Measurements from ENCODE around the gene HSD17B12. TPM values are rescaled to one million over a fixed set of nuclear protein-coding genes. Genes with fewer than 3 reads are reported as not detected.
A peak's percentile ranks its signal among the peaks of the same experiment; 100 is the strongest.
"Not testable (repeated sequence)": the region's sequence is repeated elsewhere in the genome, so short reads cannot be mapped to it uniquely, and the experiment has no call there.

Gene HSD17B12
- total RNA-seq, 1 experiment from 2014 or later = 106 TPM

- Histone ChIP-seq H3K27me3 (ENCODE audit: control insufficient read depth, insufficient read depth, low read length) (peaks cover 2% of the 10 kb centered on the region; the same call in 1 of the 2 replicates), H3K4me1 (ENCODE audit: control insufficient read depth, insufficient read depth, low read length) (no peaks in the 10 kb centered on the region), H3K27ac (ENCODE audit: low read length) (no peak overlapping the region), H3K36me3 (ENCODE audit: control insufficient read depth, insufficient read depth, low read length) (no peaks in the 10 kb centered on the region; the same call in 1 of the 2 replicates), H3K9me3 (ENCODE audit: control insufficient read depth, insufficient read depth, low read depth, low read length) (no peaks in the 10 kb centered on the region), H3K4me3 (ENCODE audit: low read depth in 2 of 2, low read length in 2 of 2) (no peak overlapping the region)
- ATAC-seq (no peak), DNase-seq (ENCODE audit: low read depth, low spot score) (no peak)
- no TSS peak for BruUV-seq (replicated peaks)
- intact Hi-C loops (cut with micrococcal nuclease; ENCODE audit: unreplicated experiment) (no loop called here), in situ Hi-C loops (cut with HindIII; ENCODE audit: low pct_unique_long_range_greater_than_20kb, low sequenced_read_pairs) (no loop called here)
- TF ChIP-seq TCF7L2 (IDR thresholded peaks at IDR 0.05; ENCODE audit: low read depth, low read length) (no peak), REST (IDR thresholded peaks at IDR 0.05; ENCODE audit: insufficient read depth in 1 of 2, low read depth in 2 of 2, low read length in 1 of 2) (no peak)
- POLR2A ChIA-PET = no interaction called here
- CTCF ChIA-PET = no interaction called here
Observed at GRCh38 chr11:43676933-43677332, 3.6 kb upstream of the HSD17B12 start.

- CTCF ChIA-PET = no interaction called here
- TF ChIP-seq SIN3A (IDR thresholded peaks at IDR 0.05; ENCODE audit: borderline replicate concordance, insufficient read depth, low read depth, low read length) = no peak
- no peaks in the 10 kb centered on the region for H3K9me3 ChIP-seq (ENCODE audit: control insufficient read depth, insufficient read depth, low read depth, low read length)
- no peaks in the 10 kb centered on the region for H3K27me3 ChIP-seq (ENCODE audit: control insufficient read depth, insufficient read depth, low read length)
- in situ Hi-C loops (cut with HindIII; ENCODE audit: low pct_unique_long_range_greater_than_20kb, low sequenced_read_pairs) = no loop called here
- peak overlapping the region; percentile 97 for H3K27ac ChIP-seq (ENCODE audit: low read length)
- ATAC-seq (no peak), DNase-seq (ENCODE audit: low read depth, low spot score) (no peak)
- H3K4me1 ChIP-seq (ENCODE audit: control insufficient read depth, insufficient read depth, low read length) = no peaks in the 10 kb centered on the region
- POLR2A ChIA-PET = no interaction called here
- peak overlapping the region; percentile 87 to 92 for H3K4me3 ChIP-seq (ENCODE audit: low read depth in 2 of 2, low read length in 2 of 2)
- peaks cover 4% of the 10 kb centered on the region for H3K36me3 ChIP-seq (ENCODE audit: control insufficient read depth, insufficient read depth, low read length)
- intact Hi-C loops (cut with micrococcal nuclease; ENCODE audit: unreplicated experiment) = no loop called here
- no TSS peak for BruUV-seq (replicated peaks)
Observed at GRCh38 chr11:43681401-43681942, 934 bp downstream of the HSD17B12 start.

- in situ Hi-C loops (cut with HindIII; ENCODE audit: low pct_unique_long_range_greater_than_20kb, low sequenced_read_pairs); H3K9me3 ChIP-seq (ENCODE audit: control insufficient read depth, insufficient read depth, low read depth, low read length); DNase-seq (ENCODE audit: low read depth, low spot score); BruUV-seq (replicated peaks); POLR2A ChIA-PET; H3K4me1 ChIP-seq (ENCODE audit: control insufficient read depth, insufficient read depth, low read length); H3K36me3 ChIP-seq (ENCODE audit: control insufficient read depth, insufficient read depth, low read length); H3K27me3 ChIP-seq (ENCODE audit: control insufficient read depth, insufficient read depth, low read length); intact Hi-C loops (cut with micrococcal nuclease; ENCODE audit: unreplicated experiment); CTCF ChIA-PET; ATAC-seq: not testable (repeated sequence)
- Histone ChIP-seq H3K27ac (ENCODE audit: low read length) (peak overlapping the region; percentile 97), H3K4me3 (ENCODE audit: low read depth in 2 of 2, low read length in 2 of 2) (peak overlapping the region; percentile 87 to 92)
Observed at GRCh38 chr11:43682081-43682480, 1.5 kb downstream of the HSD17B12 start.

GRCh38 chr11:43685440-43685839 lies 4.9 kb downstream of the HSD17B12 start:
- CTCF ChIA-PET = no interaction called here
- intact Hi-C loops (cut with micrococcal nuclease; ENCODE audit: unreplicated experiment) = no loop called here

More at GRCh38 chr11:43685440-43685839, 4.9 kb downstream of the HSD17B12 start:
- no peak for DNase-seq (ENCODE audit: low read depth, low spot score)
- H3K27ac ChIP-seq (ENCODE audit: low read length) = no peak overlapping the region
- H3K27me3 ChIP-seq (ENCODE audit: control insufficient read depth, insufficient read depth, low read length) = no peaks in the 10 kb centered on the region
- POLR2A ChIA-PET = interaction anchor here (0.6 kb wide), 1 partner anchor 59 kb away, joined by 3 read pairs; no protein-coding TSS in a partner anchor
- ATAC-seq = no peak
- H3K4me1 ChIP-seq (ENCODE audit: control insufficient read depth, insufficient read depth, low read length) = no peaks in the 10 kb centered on the region
- no TSS peak for BruUV-seq (replicated peaks)
- H3K9me3 ChIP-seq (ENCODE audit: control insufficient read depth, insufficient read depth, low read depth, low read length) = no peaks in the 10 kb centered on the region
- in situ Hi-C loops (cut with HindIII; ENCODE audit: low pct_unique_long_range_greater_than_20kb, low sequenced_read_pairs) = no loop called here
- H3K4me3 ChIP-seq (ENCODE audit: low read depth in 2 of 2, low read length in 2 of 2) = no peak overlapping the region
- TF ChIP-seq SIN3A (IDR thresholded peaks at IDR 0.05; ENCODE audit: borderline replicate concordance, insufficient read depth, low read depth, low read length) = no peak
- TF ChIP-seq CTCF (IDR thresholded peaks at IDR 0.05) = no peak; the same call in 1 of the 2 replicates
- no peak for TF ChIP-seq REST (IDR thresholded peaks at IDR 0.05; ENCODE audit: insufficient read depth in 1 of 2, low read depth in 2 of 2, low read length in 1 of 2)
- no peak for TF ChIP-seq TCF7L2 (IDR thresholded peaks at IDR 0.05; ENCODE audit: low read depth, low read length)
- TF ChIP-seq POLR2AphosphoS5 (IDR thresholded peaks at IDR 0.05; ENCODE audit: low read depth, low read length) = no peak
- H3K36me3 ChIP-seq (ENCODE audit: control insufficient read depth, insufficient read depth, low read length) = peaks cover 4% of the 10 kb centered on the region

Data from Panc1 (cell line).